ENCODE data around the gene FAM234B.

Gene FAM234B

DNA sequence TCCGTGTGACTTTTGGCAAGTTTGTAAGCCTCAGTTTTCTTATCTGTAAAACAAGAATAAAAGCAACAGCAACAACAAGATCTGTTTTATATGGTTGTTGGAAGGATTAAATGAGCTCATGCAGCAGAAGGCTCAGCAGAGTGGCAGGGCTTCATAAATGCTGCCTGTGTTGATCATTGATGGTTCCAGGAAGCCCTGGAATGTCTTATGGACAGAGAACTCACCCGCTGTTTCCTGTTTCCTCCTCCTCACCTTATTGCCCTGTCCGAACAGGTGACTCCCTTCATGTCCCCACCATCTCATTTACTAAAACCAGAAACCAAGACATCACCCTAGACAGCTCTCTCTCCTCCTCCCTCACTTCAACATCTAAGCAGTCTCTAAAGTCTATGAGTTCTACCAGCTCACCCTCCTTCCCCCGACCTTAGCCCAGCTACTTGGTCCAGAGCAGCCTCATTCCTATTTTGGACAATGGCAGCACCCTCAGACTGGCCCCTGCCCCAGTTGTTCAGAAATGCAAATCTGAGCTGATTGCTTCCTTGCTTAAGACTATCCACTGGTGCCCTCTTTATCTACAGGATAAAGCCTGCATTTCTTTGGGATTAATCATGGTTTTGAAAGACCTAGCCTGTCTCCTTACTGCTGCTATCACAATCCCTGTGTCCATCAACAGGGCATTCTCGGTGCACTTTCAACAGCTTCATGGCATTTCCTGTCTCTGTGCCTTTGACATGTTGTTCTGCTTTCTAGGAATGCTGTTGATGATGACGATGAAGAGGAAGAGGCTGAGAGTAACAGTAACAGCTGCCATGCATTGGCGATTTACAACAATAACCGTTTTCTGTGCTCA is 80.7 kb downstream of the FAM234B start:
- DNase-seq: peak; percentile 91

DNA sequence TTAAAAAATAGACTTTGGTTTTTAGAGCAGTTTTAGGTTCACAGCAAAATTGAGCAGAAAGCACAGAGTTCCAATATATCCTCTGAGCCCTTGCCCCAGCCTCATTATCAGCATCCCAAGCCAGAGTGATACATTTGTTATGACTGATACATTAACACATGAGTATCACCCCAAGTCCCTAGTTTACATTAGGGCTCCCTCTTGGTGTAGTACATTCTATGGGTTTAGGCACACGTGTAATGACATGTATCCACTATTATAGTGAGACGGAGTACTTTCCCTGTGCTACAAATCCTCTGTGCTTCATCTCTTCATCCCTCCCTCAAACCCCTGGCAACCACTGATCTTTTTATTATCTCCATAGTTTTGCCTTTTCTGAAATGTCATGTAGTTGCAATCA is 81.8 kb downstream of the FAM234B start:
- no peak for DNase-seq

DNA sequence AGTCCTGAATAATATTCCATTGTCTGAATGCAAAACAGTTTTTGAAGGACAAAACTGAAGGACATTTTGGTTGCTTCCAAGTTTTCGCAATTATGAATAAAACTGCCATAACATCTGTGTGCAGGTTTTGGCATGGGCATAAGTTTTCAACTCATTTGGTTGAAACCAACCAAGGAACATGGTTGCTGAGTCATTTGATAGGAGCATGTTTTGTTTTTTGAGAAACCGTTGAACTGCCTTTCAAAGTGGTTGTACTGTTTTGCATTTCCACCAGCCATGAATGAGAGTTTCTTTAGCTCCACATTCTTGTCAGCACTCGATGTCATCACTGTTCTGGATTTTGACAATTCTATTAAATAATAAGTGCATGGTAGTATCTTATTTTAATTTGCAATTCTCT is 82.3 kb downstream of the FAM234B start:
- DNase-seq: no peak

DNA sequence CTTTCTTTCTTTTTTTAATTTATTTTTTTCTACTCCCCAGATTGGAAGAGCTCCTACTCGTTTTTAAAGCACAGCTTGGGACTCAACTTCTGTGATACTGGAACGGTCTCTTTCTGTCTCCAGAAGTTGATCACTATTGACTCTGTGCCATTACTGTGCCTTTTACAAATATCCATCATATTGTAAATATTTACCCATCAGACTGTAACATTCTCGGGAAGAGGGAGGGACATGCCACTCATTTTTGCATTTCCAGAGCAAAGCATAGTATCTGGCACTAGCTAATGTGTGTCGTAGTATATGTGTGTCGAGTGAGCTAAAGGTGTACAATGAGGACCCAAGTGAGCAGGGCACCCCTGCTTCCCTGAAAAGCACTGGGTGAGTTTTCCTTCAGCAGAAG is 83.3 kb downstream of the FAM234B start:
- no peak for DNase-seq

DNA sequence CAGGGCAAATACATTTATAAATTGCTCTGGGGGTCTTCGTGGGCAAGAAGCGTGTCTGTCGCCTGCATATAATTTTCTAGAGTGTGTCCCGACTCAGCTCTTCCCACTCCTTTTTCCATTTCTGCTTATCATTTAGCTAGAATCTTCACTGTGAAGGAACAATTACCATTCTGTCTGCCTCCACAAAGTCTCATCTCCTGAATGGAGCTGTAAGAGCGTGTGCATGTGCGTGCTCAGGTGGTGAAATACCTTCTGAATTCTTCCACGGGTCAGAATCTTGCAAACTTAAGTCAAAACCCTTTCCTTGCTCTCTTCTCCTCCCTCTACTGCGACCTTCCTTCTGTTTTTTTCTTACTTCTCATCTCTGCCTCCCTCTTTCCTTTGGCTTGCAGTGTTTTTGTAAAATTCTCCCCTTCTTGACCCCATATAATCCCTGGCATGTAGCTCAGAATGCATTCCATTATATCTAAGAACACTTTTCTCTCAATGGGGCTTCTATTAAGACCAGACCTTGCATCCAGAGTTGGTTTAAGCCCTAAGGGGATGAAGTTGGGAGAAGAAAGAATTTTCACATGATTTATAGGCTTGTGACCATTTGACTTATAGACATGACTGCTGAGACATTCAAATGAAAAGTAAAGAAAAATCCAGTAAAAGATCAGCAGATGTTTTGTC is 84.2 kb downstream of the FAM234B start:
- no peak for DNase-seq

DNA sequence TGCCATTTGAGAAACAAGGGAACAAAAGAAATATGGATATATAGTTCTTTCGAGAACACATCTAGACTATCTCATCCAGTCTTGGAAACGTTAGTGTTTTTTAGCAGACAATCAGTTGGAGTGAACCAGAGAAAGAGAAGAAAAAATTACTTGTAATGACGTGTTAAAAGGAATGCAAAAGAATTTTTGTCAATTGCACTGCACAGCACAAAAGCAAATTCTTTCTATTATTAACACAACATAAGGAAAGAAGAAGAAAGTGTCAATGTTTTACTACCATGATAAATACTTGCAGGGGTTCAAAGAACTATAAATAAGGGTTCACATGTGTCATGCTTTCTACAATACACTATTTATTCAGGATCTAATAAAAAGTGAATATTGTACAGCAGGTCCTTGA is 86.8 kb downstream of the FAM234B start:
- no peak for DNase-seq
